C4-2B (cell line): ENCODE data around the gene TRIM47.
"Not testable (repeated sequence)": the region's sequence is repeated elsewhere in the genome, so short reads cannot be mapped to it uniquely, and the experiment has no call there.

Source experiments
- H3K27ac ChIP-seq: fragments of 450-650 bp; 2 replicates; pipeline ENCODE4 v1.5.1; 2017
- CTCF ChIP-seq: fragments of 450-650 bp; conservative IDR thresholded peaks from 2 replicates; pipeline ENCODE4 v1.5.1; 2017; ENCODE audit warnings: mild to moderate bottlenecking
- ZFX ChIP-seq: fragments of 450-650 bp; IDR thresholded peaks from 2 replicates; pipeline ENCODE4 v1.6.1; 2017

TRIM47 gene

GRCh38 chr17:75869282-75870141, 8.9 kb downstream of the TRIM47 start:
- H3K27ac ChIP-seq: no peak overlapping the region
- TF ChIP-seq ZFX (no peak), CTCF (no peak)

- not testable (repeated sequence) for H3K27ac ChIP-seq
Observed at GRCh38 chr17:75868730-75869281, 9.6 kb downstream of the TRIM47 start.

GRCh38 chr17:75865404-75866188, 12.8 kb downstream of the TRIM47 start:
- H3K27ac ChIP-seq: not testable (repeated sequence)

GRCh38 chr17:75864887-75865286, 13.5 kb downstream of the TRIM47 start:
- not testable (repeated sequence) for H3K27ac ChIP-seq

- no peak overlapping the region for H3K27ac ChIP-seq
Observed at GRCh38 chr17:75864448-75864871, 13.9 kb downstream of the TRIM47 start.

GRCh38 chr17:75861927-75862317, 16.5 kb downstream of the TRIM47 start:
- TF ChIP-seq ZFX (no peak), CTCF (no peak)
- H3K27ac ChIP-seq: no peak overlapping the region

More at GRCh38 chr17:75864448-75864871, 13.9 kb downstream of the TRIM47 start:
- TF ChIP-seq ZFX (no peak), CTCF (no peak)

GRCh38 chr17:75859358-75859757, 19.0 kb downstream of the TRIM47 start:
- not testable (repeated sequence) for H3K27ac ChIP-seq

- TF ChIP-seq CTCF (peak; percentile 31; the same call in 1 of the 2 replicates), ZFX (no peak)
- H3K27ac ChIP-seq: peak overlapping the region; percentile 80
Observed at GRCh38 chr17:75856062-75856756, 22.2 kb downstream of the TRIM47 start.
